Sigmoid colon (tissue), 4 donors: ENCODE measurements around the gene SPINK8.

ENCODE experiments used
- CTCF ChIP-seq, 4 experiments: fragments of 450-650 bp in 3 of 4; fragments of 200-600 bp in 1 of 4; IDR thresholded peaks; one replicate each; pipeline ENCODE4 v1.5.1; 2016 to 2019; ENCODE audit warnings: antibody characterized with exemption in 4 of 4, mild to moderate bottlenecking in 3 of 4, moderate library complexity in 2 of 4
- POLR2A ChIP-seq, 2 donors: fragments of 450-650 bp; IDR thresholded peaks; one replicate each; pipeline ENCODE4 v1.6.1; 2016; ENCODE audit warnings: antibody characterized with exemption in 2 of 2, mild to moderate bottlenecking in 2 of 2, moderate library complexity in 2 of 2
- POLR2AphosphoS5 ChIP-seq, 4 donors: sonication (generic); formaldehyde crosslinking; IDR thresholded peaks; one replicate each; pipeline ENCODE4 v1.6.1; 2017; ENCODE audit warnings: antibody characterized with exemption in 4 of 4

GRCh38 chr3:48297111-48297810, 36.2 kb downstream of the SPINK8 start:
- TF ChIP-seq POLR2A (IDR thresholded peaks at IDR 0.05) (no peak), CTCF (IDR thresholded peaks at IDR 0.05) (no peak), POLR2AphosphoS5 (IDR thresholded peaks at IDR 0.05) (no peak)
